MCF 10A (cell line): ENCODE results near the gene KLF2. TPM values are rescaled to one million over a fixed set of nuclear protein-coding genes. Genes with fewer than 3 reads are reported as not detected.

ENCODE experiments used
- BruUV-seq: library from RNA; stranded (reverse); fragments of 400-500 nt; replicated peaks from 2 replicates; lab custom pipeline; 2021; lab: Mats Ljungman, UMichigan
- CTCF ChIA-PET: fragments of 300-600 bp; sonication (Branson Sonifier 250); formaldehyde crosslinking; extraction: SDS; loops from one replicate; lab custom pipeline; 2021; ENCODE audit warnings: antibody characterized with exemption, inconsistent platforms; lab: Yijun Ruan, JAX
- POLR2A ChIA-PET: fragments of 300-600, 350-650 bp; sonication (Branson Sonifier 250); formaldehyde crosslinking; extraction: SDS; loops from one replicate; lab custom pipeline; 2020; ENCODE audit warnings: antibody characterized with exemption, inconsistent platforms; lab: Yijun Ruan, JAX
- DNase-seq: peaks from one replicate; pipeline ENCODE4 v3.0.0-alpha.2; 2018; ENCODE audit not compliant: unreplicated experiment
- H3K27ac Mint-ChIP-seq: one replicate; pipeline ENCODE4 v1.8.0; 2022; ENCODE audit warnings: mild to moderate bottlenecking, low read depth, mixed read lengths; ENCODE audit not compliant: unreplicated experiment
- H3K27me3 Mint-ChIP-seq: one replicate; pipeline ENCODE4 v1.8.0; 2022; ENCODE audit warnings: mixed read lengths; ENCODE audit not compliant: insufficient read depth, unreplicated experiment
- H3K36me3 Mint-ChIP-seq: one replicate; pipeline ENCODE4 v1.8.0; 2022; ENCODE audit warnings: mild to moderate bottlenecking, moderate library complexity, mixed read lengths; ENCODE audit not compliant: insufficient read depth, unreplicated experiment
- H3K4me1 Mint-ChIP-seq: one replicate; pipeline ENCODE4 v1.8.0; 2022; ENCODE audit warnings: mixed read lengths; ENCODE audit not compliant: insufficient read depth, unreplicated experiment
- H3K4me3 Mint-ChIP-seq: one replicate; pipeline ENCODE4 v1.8.0; 2022; ENCODE audit warnings: mild to moderate bottlenecking, moderate library complexity, mixed read lengths; ENCODE audit not compliant: unreplicated experiment
- H3K9me3 Mint-ChIP-seq: one replicate; pipeline ENCODE4 v1.8.0; 2022; ENCODE audit warnings: mixed read lengths; ENCODE audit not compliant: unreplicated experiment
- intact Hi-C: fragments of 100-400 bp; cut with micrococcal nuclease; formaldehyde crosslinking; loops from 2 replicates; pipeline ENCODE4 v1.14.1; 2022
- total RNA-seq: library from RNA; stranded (reverse); gene quantifications from 2 replicates; pipeline ENCODE4 v1.2.3, GENCODE V29; 2022
- TF ChIP-seq, protein P1 (sequence below): fragments of 200-600 bp; IDR thresholded peaks from one replicate; pipeline ENCODE4 v1.8.0; 2022; ENCODE audit warnings: antibody characterized with exemption, mild to moderate bottlenecking; ENCODE audit not compliant: unreplicated experiment

Gene KLF2
- total RNA-seq, 1 experiment from 2014 or later, result 3.8 TPM

DNA sequence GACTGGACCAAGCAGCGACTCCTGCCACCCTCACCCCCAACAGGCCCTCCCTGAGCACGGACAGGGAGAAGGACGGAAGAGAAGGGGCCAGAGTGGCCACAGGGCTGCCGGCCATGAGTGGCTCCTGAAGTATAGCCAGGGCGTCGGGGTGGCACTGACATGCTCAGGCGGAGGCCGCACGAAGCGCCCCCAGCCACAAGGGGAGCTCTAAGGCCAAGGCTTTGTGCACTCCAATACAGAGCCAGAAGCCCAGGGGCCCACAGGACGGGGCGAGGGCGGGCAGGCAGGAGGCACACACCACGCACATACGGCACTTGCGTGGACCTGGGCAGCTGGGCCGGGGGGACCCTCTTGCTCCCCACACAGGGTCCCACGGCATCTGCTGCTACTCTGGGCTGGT is 52.0 kb downstream of the KLF2 start:
- Mint-ChIP-seq H3K27me3 (no peaks in the 10 kb centered on the region), H3K9me3 (no peaks in the 10 kb centered on the region), H3K27ac (no peak overlapping the region), H3K36me3 (peaks cover 19% of the 10 kb centered on the region), H3K4me1 (no peaks in the 10 kb centered on the region), H3K4me3 (no peak overlapping the region)
- CTCF ChIA-PET, result interaction anchor here (0.5 to 1.2 kb wide), 3 partner anchors 10 to 129 kb away, joined by 3 to 6 read pairs (median 4); no protein-coding TSS in a partner anchor
- no TSS peak for BruUV-seq
- DNase-seq, result peak; percentile 5
- POLR2A ChIA-PET, result no interaction called here
- TF ChIP-seq, protein P1, sequence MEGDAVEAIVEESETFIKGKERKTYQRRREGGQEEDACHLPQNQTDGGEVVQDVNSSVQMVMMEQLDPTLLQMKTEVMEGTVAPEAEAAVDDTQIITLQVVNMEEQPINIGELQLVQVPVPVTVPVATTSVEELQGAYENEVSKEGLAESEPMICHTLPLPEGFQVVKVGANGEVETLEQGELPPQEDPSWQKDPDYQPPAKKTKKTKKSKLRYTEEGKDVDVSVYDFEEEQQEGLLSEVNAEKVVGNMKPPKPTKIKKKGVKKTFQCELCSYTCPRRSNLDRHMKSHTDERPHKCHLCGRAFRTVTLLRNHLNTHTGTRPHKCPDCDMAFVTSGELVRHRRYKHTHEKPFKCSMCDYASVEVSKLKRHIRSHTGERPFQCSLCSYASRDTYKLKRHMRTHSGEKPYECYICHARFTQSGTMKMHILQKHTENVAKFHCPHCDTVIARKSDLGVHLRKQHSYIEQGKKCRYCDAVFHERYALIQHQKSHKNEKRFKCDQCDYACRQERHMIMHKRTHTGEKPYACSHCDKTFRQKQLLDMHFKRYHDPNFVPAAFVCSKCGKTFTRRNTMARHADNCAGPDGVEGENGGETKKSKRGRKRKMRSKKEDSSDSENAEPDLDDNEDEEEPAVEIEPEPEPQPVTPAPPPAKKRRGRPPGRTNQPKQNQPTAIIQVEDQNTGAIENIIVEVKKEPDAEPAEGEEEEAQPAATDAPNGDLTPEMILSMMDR, result peak; percentile 22
- intact Hi-C loops, result no loop called here

DNA sequence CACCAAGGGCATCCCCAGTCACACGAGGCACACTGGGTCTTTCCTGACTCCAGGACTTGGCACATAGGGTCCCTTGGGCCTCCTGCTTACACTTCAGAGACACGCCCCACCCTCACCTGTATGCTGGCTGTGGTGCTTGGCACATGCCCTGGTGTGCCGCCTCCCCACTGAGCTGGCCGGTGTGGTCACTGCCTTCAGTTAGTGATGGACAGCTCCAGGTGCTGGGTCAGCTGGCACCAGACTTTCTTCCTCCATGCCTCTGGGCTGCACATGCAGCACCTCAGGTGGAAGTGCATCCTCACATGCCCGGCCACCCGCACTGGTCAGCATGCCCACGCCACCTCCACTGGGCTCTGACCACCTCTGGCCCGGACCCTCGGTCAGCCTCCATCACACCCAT is 52.9 kb downstream of the KLF2 start:
- TF ChIP-seq, protein P1, result no peak
- BruUV-seq, result no TSS peak
- intact Hi-C loops, result no loop called here
- ChIA-PET POLR2A (no interaction called here), CTCF (interaction anchor here (0.6 to 1.2 kb wide), 4 partner anchors 9 to 129 kb away, joined by 3 to 6 read pairs (median 4); no protein-coding TSS in a partner anchor)
- Mint-ChIP-seq H3K36me3 (peaks cover 19% of the 10 kb centered on the region), H3K27me3 (no peaks in the 10 kb centered on the region), H3K27ac (no peak overlapping the region), H3K9me3 (no peaks in the 10 kb centered on the region), H3K4me3 (no peak overlapping the region), H3K4me1 (no peaks in the 10 kb centered on the region)
- DNase-seq, result no peak

Other genes with a start within 250 kb of the KLF2 start
- gene TPM4, start 248.3 kb upstream of the KLF2 start, total RNA-seq, result 355 and 424 TPM in 2 replicates
- gene RAB8A, start 212.9 kb upstream of the KLF2 start, total RNA-seq, result 41.6 and 50.1 TPM in 2 replicates
- gene HSH2D, start 181.1 kb upstream of the KLF2 start, total RNA-seq, result 0.49 TPM in 1 of 2 replicates, not detected in the other
- not detected in 2 replicates for gene CIB3, start 151.3 kb upstream of the KLF2 start, total RNA-seq
- 48.1 and 53.7 TPM in 2 replicates for gene FAM32A, start 139.4 kb upstream of the KLF2 start, total RNA-seq
- 53.8 and 62.1 TPM in 2 replicates for gene AP1M1, start 126.9 kb upstream of the KLF2 start, total RNA-seq
- 33.7 and 38.7 TPM in 2 replicates for gene EPS15L1, start 147.1 kb downstream of the KLF2 start, total RNA-seq
- gene CALR3, start 171.3 kb downstream of the KLF2 start, total RNA-seq, result not detected in 2 replicates
- 9.0 and 9.2 TPM in 2 replicates for gene C19orf44, start 171.6 kb downstream of the KLF2 start, total RNA-seq
- 45.6 and 51.6 TPM in 2 replicates for gene CHERP, start 217.6 kb downstream of the KLF2 start, total RNA-seq
- 62.2 and 62.6 TPM in 2 replicates for gene SLC35E1, start 247.6 kb downstream of the KLF2 start, total RNA-seq